Motor neuron (in vitro differentiated cells): ENCODE measurements around the gene TH. TPM values are rescaled to one million over a fixed set of nuclear protein-coding genes. Genes with fewer than 3 reads are reported as not detected.

ENCODE experiments used
- ATAC-seq, 8 experiments: fragments of 200-7000 bp; cut with Tn5 transposase; replicated peaks in 6 of 8; 2 replicates each; pipeline ENCODE4 v1.8.0; 2021; ENCODE audit warnings: mild to moderate bottlenecking in 8 of 8, moderate library complexity in 8 of 8
- H3K27ac ChIP-seq, 2 donors: fragments of 250-450 bp; sonication (Bioruptor Pico); 2 replicates each; pipeline ENCODE4 v1.9.0; 2021; ENCODE audit warnings: antibody characterized with exemption in 2 of 2, mild to moderate bottlenecking in 2 of 2, moderate library complexity in 1 of 2
- H3K4me1 ChIP-seq, 2 donors: fragments of 250-450 bp; sonication (Bioruptor Pico); replicated peaks in 1 of 2; 2 replicates each; pipeline ENCODE4 v1.6.1; 2021; ENCODE audit warnings: antibody characterized with exemption in 2 of 2, mild to moderate bottlenecking in 2 of 2, moderate library complexity in 1 of 2
- H3K4me3 ChIP-seq, 5 donors: fragments of 250-450 bp; sonication (Bioruptor Pico); 2 replicates each; pipeline ENCODE4 v1.9.0; 2021; ENCODE audit warnings: antibody characterized with exemption in 5 of 5, mild to moderate bottlenecking in 5 of 5, moderate library complexity in 4 of 5
- WGBS, 10 experiments: fragments of 450-650 bp; shearing (Covaris generic); methylation state at CpG; one replicate each; pipeline ENCODE4 v1.0.0; 2022; 5-methylcytosine and 5-hydroxymethylcytosine counted together
- in situ Hi-C, 9 experiments: fragments of 400-800 bp; cut with MboI; loops; one replicate each; pipeline ENCODE4 v1.15.0; 2021; ENCODE audit warnings: low sequenced_read_pairs in 9 of 9, low pct_unique_long_range_greater_than_20kb in 2 of 9; ENCODE audit not compliant: unreplicated experiment in 9 of 9
- total RNA-seq, 8 experiments: library from RNA; unstranded; fragments of 300-600 nt; gene quantifications; 2 replicates each; pipeline versions ENCODE4 v1.2.3 to v1.2.4, GENCODE V29; 2022

Gene TH
- total RNA-seq, 8 experiments from 2014 or later = 0.50 to 2.2 (median 0.60) TPM; not detected in 1

DNA sequence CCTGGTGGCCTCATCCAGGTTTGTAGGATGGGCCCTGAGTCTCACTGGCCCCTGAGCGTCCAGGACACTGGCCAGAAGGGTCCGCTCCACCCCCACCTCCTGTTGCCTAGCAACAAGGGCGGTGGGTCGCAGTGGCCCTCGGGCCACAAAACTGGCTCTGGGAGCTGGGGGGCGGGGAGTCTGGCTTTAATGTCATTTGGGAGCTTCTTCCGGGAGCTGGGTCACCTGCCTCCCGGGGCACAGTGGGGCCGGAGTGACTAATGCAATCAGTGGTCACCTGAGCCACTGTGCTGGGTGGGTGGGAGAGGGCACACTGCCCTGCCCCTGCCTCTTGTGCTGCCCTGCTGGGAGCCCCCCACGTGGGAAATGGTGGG is 2.6 kb downstream of the TH start:
- H3K27ac ChIP-seq = peak overlapping the region in 1 of 2 donors; percentile 14
- peaks cover 20 to 41% of the 10 kb centered on the region in 2 donors for H3K4me1 ChIP-seq
- ATAC-seq = peak in 5 of 8 experiments; percentile 7 to 50 (median 46)
- in situ Hi-C loops = loop anchor here in 5 of 9 experiments (25.0 kb wide), 4 partner anchors 282 to 532 kb away; partner anchors contain the start of genes KRTAP5-5 (in 1 of the 5), KRTAP5-6 (in 1 of the 5) and PRR33 (in 1 of the 5)
- H3K4me3 ChIP-seq = no peak overlapping the region
- 0 to 40% (median 17%) methylated on average over 1 to 3 of the region's 10 CpGs; no CpG with 5 or more reads in 7 of the 10 experiments for WGBS, 10 experiments

DNA sequence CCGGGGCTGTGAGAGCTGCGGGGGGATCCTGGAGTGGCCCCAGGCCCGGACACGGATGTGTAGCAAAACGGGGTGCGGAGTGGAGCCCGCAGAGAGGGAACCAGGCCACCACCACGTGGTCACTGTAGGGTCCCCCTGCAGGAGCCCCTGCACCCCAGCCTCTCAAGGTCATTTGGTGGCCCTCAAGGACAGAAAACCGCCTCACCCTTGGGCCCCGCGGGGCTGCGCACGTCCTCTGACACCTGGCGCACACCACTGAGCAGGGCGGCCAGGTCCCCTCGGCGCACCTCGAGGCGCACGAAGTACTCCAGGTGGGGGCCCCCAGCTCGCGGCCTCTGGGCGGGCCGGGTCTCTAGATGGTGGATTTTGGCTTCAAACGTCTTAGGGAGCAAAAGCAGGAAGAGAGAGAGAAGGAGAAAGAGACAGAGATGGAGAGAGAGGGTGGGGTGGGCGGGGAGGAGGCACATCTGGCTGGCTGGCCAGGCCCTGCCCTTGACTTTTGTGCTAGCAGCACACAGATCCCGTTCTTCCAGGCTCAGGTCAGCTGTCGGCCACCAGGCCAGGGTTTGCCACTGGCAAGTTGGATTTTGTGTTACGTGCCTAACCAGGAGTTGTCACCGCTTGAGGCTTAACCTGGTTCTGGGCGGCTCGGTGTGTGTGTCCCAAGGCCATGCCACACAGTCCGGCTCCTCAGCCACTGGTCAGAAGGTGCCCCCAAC is 3.2 kb downstream of the TH start:
- 0 to 100% (median 67%) methylated on average over 2 to 3 of the region's 33 CpGs; no CpG with 5 or more reads in 7 of the 10 experiments for WGBS, 10 experiments
- Histone ChIP-seq H3K4me1 (peaks cover 20 to 41% of the 10 kb centered on the region in 2 donors), H3K4me3 (no peak overlapping the region), H3K27ac (no peak overlapping the region)
- peak in 1 of 8 experiments; percentile 21 for ATAC-seq
- in situ Hi-C loops = loop anchor here in 5 of 9 experiments (25.0 kb wide), 4 partner anchors 281 to 531 kb away; partner anchors contain the start of genes KRTAP5-5 (in 1 of the 5), KRTAP5-6 (in 1 of the 5) and PRR33 (in 1 of the 5)

DNA sequence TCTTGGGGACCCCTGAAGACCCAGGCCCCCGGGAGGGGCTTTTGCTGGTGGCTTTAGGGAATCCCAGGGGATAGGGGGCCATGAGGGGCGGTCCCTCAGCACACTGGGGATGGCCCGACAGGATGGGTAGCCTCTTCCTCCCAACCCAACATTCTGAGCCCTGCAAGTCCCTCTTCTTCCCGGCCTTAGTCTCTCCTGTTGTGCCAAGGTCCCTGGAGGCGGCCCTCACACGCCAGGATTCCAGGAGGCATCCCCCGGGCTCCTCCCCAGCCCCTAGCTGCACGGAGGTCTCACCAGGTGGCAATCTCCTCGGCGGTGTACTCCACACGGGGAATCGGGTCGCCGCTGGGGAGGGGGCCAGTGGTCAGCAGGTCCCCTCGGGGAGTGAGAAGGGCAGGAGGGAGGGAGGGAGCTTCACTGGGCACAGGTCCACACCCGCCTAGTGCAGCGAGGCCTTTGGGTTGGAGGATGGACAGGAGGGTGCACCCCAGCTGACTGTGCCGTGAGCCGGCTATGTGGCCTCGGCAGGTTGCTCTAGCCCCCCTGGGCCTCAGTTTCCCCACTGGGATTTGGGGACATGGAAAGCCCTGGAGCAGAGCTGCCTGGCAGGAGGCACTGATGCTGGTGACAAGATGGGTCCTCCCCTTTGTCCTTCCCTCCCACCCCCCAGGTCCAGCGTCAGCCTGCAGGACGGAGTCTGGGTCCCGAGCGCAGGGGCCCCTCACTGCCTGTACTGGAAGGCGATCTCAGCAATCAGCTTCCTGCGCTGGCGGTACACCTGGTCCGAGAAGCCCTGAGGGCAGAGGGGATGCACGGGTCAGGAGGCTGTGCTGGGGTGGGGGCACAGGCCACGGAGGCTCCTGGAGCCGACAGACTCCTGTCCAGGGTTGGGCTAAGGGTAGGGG is 4.2 kb downstream of the TH start:
- no peak for ATAC-seq
- WGBS, 10 experiments = 36 to 90% (median 67%) methylated on average over 2 to 7 of the region's 31 CpGs; no CpG with 5 or more reads in 6 of the 10 experiments
- peaks cover 20 to 38% of the 10 kb centered on the region in 2 donors for H3K4me1 ChIP-seq
- H3K27ac ChIP-seq = no peak overlapping the region
- H3K4me3 ChIP-seq = no peak overlapping the region
- in situ Hi-C loops = loop anchor here in 5 of 9 experiments (25.0 kb wide), 4 partner anchors 280 to 530 kb away; partner anchors contain the start of genes KRTAP5-5 (in 1 of the 5), KRTAP5-6 (in 1 of the 5) and PRR33 (in 1 of the 5)

DNA sequence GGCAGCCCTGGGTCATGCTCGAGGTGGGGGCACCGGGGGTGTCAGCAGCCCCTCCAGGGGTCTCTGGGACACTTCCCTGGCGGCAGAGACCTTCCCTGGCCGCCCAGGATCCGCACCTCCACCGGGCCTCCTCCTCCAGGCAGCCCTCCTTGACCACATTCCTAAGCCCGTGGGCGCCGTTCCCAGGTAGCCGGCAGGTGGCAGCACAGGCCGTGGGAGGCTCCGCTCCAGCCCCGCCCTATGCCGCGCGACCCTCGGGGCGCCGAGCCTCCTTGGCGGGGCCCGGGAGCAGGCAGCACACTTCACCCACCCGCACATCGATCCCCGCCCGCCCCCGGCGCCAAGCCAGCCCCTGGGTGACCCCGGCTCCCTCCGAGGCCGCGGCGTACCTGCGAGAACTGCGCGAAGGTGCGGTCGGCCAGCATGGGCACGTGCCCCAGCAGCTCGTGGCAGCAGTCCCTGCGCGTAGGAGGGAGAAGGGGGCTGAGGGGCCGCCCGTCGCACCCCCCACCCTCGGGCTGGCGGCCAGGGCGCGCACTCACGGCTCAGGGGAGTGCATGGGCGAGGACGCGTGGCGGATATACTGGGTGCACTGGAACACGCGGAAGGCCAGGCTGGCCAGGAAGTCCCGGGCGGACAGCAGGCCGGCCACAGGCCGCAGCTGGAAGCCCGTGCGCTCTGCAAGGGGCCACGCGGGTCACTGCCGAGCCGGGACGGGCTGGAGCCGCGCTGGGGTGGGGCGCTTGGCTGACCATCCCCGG is 5.3 kb downstream of the TH start:
- H3K4me3 ChIP-seq = no peak overlapping the region
- H3K4me1 ChIP-seq = peaks cover 10 to 27% of the 10 kb centered on the region in 2 donors
- H3K27ac ChIP-seq = no peak overlapping the region
- peak in 7 of 8 experiments; percentile 15 to 86 (median 46) for ATAC-seq
- in situ Hi-C loops = loop anchor here in 5 of 9 experiments (25.0 kb wide), 4 partner anchors 279 to 529 kb away; partner anchors contain the start of genes KRTAP5-5 (in 1 of the 5), KRTAP5-6 (in 1 of the 5) and PRR33 (in 1 of the 5)
- WGBS, 10 experiments = 100% methylated on average over 2 of the region's 70 CpGs; no CpG with 5 or more reads in 9 of the 10 experiments

DNA sequence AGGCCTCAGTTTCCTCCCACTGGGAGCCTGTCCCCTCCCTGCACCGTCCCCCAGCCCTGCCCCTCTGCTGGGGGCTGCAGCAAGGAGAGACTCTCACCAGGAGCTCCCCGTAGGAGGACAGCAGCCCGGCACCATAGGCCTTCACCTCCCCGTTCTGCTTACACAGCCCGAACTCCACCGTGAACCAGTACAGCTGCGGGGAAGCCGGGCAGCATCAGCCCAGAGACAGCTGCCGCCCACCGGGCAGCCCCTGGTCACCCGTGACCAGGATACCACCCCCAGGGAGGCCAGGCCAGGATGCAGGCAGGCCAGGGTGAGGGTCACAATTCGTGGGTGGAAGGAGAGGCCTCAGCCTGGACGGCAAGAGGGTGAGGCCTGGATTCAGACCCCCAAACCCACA is 6.0 kb downstream of the TH start:
- 87% methylated on average over 3 of the region's 13 CpGs; no CpG with 5 or more reads in 9 of the 10 experiments for WGBS, 10 experiments
- Histone ChIP-seq H3K4me1 (peaks cover 7 to 22% of the 10 kb centered on the region in 2 donors), H3K27ac (no peak overlapping the region), H3K4me3 (no peak overlapping the region)
- ATAC-seq = no peak
- in situ Hi-C loops = loop anchor here in 5 of 9 experiments (25.0 kb wide), 4 partner anchors 278 to 528 kb away; partner anchors contain the start of genes KRTAP5-5 (in 1 of the 5), KRTAP5-6 (in 1 of the 5) and PRR33 (in 1 of the 5)

DNA sequence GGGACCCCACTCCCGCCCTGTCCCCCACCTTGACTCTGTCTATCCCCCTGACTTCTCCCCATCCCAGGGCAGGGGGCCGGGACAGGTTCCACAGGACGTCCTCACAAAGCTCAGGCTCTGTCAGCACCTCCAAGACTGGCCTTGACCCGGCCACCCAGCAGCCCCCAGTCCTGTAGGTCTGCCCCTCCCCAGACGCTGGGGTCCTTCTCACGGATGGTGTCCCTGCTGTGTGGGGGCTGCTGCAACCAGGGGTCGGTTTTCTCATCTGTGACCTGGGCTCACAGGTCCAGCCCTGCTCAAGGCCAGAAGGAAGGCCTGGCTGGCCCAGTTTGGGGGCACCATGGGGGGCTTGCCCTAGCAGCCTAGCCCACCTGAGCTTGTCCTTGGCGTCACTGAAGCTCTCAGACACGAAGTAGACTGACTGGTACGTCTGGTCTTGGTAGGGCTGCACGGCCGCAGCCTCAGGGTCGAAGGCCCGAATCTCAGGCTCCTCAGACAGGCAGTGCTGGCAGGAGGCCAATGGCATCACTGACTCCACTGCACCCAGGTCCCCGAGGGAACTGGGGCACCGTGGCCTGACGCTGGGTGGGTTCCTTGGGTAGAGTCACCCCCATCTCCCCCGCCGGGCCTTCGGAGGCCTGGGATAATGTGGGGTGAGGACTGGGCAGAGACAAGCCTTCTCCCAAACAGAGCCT is 6.6 kb downstream of the TH start:
- no peak for ATAC-seq
- in situ Hi-C loops = loop anchor here in 5 of 9 experiments (25.0 kb wide), 4 partner anchors 278 to 528 kb away; partner anchors contain the start of genes KRTAP5-5 (in 1 of the 5), KRTAP5-6 (in 1 of the 5) and PRR33 (in 1 of the 5)
- Histone ChIP-seq H3K4me3 (no peak overlapping the region), H3K27ac (no peak overlapping the region), H3K4me1 (peaks cover 7 to 17% of the 10 kb centered on the region in 2 donors)
- 40 to 80% (median 73%) methylated on average over 1 to 4 of the region's 20 CpGs; no CpG with 5 or more reads in 6 of the 10 experiments for WGBS, 10 experiments

DNA sequence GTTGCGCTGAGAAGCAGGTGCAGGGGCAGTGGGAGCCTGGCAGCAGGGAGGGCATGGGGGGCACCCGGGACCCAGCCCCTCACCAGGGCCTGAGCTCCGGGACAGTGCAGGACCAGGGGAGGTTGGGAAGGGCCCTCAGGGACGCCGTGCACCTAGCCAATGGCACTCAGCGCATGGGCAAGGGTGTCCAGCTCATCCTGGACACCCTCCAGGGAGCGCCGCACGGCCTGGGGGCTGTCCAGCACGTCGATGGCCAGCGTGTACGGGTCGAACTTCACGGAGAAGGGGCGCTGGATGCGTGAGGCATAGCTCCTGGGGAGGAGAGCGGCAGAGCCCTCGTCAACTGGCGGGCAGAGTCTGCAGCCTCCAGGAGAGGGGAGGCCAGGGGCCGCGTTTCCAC is 7.5 kb downstream of the TH start:
- 80 to 86% (median 83%) methylated on average over 2 to 12 of the region's 22 CpGs; no CpG with 5 or more reads in 6 of the 10 experiments for WGBS, 10 experiments
- H3K27ac ChIP-seq = no peak overlapping the region
- peaks cover 5 to 8% of the 10 kb centered on the region in 2 donors for H3K4me1 ChIP-seq
- H3K4me3 ChIP-seq = no peak overlapping the region
- in situ Hi-C loops = loop anchor here in 5 of 9 experiments (25.0 kb wide), 4 partner anchors 277 to 527 kb away; partner anchors contain the start of genes KRTAP5-5 (in 1 of the 5), KRTAP5-6 (in 1 of the 5) and PRR33 (in 1 of the 5)
- no peak for ATAC-seq

DNA sequence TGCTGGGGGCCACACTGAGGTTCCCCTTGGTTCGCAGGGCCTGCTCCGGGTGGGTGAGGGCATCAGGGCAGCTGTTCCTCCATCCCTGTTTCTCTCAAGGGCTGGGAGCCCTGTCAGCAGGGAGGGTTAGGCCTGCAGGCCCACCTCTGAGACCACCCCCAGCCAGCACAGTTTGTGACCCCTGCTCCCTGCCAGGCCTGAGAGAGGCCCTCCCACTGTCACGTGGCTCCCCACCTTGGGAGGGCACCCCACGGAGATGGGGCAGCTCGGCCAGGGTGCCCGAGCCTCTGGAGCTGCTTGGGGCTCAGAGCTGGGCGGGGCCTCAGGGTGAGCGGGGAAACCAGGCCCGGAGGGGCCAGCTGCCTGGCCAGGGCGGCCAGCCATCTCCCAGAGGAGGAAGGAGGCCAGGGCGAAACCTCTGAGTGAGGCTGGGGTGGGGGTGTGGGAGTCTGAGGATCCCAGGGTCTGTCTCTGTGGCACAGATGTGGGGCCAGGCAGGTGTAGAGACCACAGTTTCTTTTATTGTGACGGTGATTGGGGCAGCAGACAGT is 8.1 kb downstream of the TH start:
- in situ Hi-C loops = loop anchor here in 5 of 9 experiments (25.0 kb wide), 4 partner anchors 276 to 526 kb away; partner anchors contain the start of genes KRTAP5-5 (in 1 of the 5), KRTAP5-6 (in 1 of the 5) and PRR33 (in 1 of the 5)
- Histone ChIP-seq H3K27ac (no peak overlapping the region), H3K4me1 (peaks cover 0 to 2% of the 10 kb centered on the region in 2 donors), H3K4me3 (no peak overlapping the region)
- peak in 1 of 8 experiments; percentile 5 for ATAC-seq
- no CpG with 5 or more reads among the region's 12 CpGs for WGBS, 10 experiments

DNA sequence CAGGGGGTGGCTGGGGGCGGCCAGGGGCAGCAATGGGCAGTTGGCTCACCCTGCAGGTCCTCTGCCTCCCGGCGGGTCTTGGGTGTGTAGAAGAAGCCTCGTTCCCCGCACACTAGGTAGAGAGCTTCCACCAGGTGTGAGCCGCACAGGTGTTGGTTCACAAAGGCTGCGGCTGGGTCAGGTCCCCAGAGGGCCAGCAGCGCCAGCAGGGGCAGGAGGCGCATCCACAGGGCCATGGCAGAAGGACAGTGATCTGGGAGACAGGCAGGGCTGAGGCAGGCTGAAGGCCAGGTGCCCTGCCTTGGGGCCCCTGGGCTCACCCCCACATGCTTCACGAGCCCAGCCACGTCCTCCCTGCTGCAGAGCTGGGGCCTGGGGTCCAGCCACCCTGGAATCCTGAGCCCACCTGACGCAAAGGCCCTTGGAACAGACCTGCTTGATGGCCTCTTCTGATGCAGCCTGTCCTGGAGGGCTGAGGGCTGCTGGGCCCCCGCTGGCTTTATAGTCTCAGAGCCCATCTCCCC is 10.8 kb downstream of the TH start, which contains the start of gene INS:
TSS of gene INS (minus strand) at position 474 of the 524 bp plus-strand sequence. CDS start at position 236, 238 bp downstream.
- in situ Hi-C loops = loop anchor here in 5 of 9 experiments (25.0 kb wide), 4 partner anchors 273 to 523 kb away; partner anchors contain the start of genes KRTAP5-5 (in 1 of the 5), KRTAP5-6 (in 1 of the 5) and PRR33 (in 1 of the 5)
- WGBS, 10 experiments = 40 to 80% methylated on average over 1 to 3 of the region's 13 CpGs; no CpG with 5 or more reads in 8 of the 10 experiments

DNA sequence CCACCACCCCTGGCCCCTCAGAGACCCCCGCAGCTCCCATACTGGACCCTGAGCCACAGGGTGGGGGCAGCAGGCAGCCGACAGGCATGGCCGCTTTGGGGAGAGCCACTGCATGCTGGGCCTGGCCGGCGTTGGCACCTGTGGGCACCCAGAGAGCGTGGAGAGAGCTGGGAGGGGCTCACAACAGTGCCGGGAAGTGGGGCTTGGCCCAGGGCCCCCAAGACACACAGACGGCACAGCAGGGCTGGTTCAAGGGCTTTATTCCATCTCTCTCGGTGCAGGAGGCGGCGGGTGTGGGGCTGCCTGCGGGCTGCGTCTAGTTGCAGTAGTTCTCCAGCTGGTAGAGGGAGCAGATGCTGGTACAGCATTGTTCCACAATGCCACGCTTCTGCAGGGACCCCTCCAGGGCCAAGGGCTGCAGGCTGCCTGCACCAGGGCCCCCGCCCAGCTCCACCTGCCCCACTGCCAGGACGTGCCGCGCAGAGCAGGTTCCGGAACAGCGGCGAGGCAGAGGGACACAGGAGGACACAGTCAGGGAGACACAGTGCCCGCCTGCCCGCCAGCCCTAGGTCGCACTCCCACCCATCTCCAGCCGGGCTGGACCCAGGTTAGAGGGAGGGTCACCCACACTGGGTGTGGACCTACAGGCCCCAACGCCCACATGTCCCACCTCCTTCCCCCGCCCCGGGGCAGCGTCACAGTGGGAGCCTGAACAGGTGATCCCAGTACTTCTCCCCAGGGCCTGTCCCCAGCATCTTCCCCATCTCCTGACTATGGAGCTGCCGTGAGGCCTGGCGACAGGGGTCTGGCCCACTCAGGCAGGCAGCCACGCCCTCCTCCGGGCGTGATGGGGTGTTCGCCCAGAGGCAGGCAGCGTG is 11.8 kb downstream of the TH start:
- in situ Hi-C loops = loop anchor here in 7 of 9 experiments (10.0 to 25.0 kb wide), 6 partner anchors 272 to 522 kb away; partner anchors contain the start of genes KRTAP5-6 (in 2 of the 7), KRTAP5-5 (in 1 of the 7) and PRR33 (in 1 of the 7)
- no peaks in the 10 kb centered on the region for H3K4me1 ChIP-seq
- H3K4me3 ChIP-seq = no peak overlapping the region
- WGBS, 10 experiments = 40 to 50% methylated on average over 1 to 2 of the region's 36 CpGs; no CpG with 5 or more reads in 8 of the 10 experiments
- ATAC-seq = peak in 1 of 8 experiments; percentile 4
- no peak overlapping the region for H3K27ac ChIP-seq

More for the DNA sequence above, 10.8 kb downstream of the TH start, which contains the start of gene INS:
- Histone ChIP-seq H3K4me3 (no peak within 1 kb of the TSS), H3K4me1 (no peaks in the 10 kb centered on the region), H3K27ac (no peak within 1 kb of the TSS)
- ATAC-seq = no peak
